ENCODE measurements around the gene BRD3.

GRCh38 chr9:134085674-134086073 is 17.8 kb upstream of the BRD3 start:
- TF ChIP-seq, protein P1, sequence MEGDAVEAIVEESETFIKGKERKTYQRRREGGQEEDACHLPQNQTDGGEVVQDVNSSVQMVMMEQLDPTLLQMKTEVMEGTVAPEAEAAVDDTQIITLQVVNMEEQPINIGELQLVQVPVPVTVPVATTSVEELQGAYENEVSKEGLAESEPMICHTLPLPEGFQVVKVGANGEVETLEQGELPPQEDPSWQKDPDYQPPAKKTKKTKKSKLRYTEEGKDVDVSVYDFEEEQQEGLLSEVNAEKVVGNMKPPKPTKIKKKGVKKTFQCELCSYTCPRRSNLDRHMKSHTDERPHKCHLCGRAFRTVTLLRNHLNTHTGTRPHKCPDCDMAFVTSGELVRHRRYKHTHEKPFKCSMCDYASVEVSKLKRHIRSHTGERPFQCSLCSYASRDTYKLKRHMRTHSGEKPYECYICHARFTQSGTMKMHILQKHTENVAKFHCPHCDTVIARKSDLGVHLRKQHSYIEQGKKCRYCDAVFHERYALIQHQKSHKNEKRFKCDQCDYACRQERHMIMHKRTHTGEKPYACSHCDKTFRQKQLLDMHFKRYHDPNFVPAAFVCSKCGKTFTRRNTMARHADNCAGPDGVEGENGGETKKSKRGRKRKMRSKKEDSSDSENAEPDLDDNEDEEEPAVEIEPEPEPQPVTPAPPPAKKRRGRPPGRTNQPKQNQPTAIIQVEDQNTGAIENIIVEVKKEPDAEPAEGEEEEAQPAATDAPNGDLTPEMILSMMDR (IDR thresholded peaks at IDR 0.05; ENCODE audit: insufficient read depth, low read length, poor library complexity, severe bottlenecking): no peak
- no peak for TF ChIP-seq EZH2phosphoT487 (conservative IDR thresholded peaks at IDR 0.05; ENCODE audit: low read length)
